ENCODE results near the gene RPRD1B.

GRCh38 chr20:37991908-37992307 lies 41.6 kb upstream of the RPRD1B start:
- no peak for TF ChIP-seq CTCF (IDR thresholded peaks at IDR 0.05)
- TF ChIP-seq POLR2AphosphoS5 (IDR thresholded peaks at IDR 0.05; ENCODE audit: low read depth, low read length) = no peak
- TF ChIP-seq FOSL2 (IDR thresholded peaks at IDR 0.05; ENCODE audit: borderline replicate concordance, low read depth) = no peak
